GM19193 (cell line): ENCODE data around the gene PKD1.

Source experiments
- POLR2A ChIP-seq: IDR thresholded peaks from 4 replicates; pipeline ENCODE4 v1.6.1; 2011; ENCODE audit not compliant: insufficient read depth, insufficient read length; ENCODE audit errors: extremely low read depth

Gene PKD1

DNA sequence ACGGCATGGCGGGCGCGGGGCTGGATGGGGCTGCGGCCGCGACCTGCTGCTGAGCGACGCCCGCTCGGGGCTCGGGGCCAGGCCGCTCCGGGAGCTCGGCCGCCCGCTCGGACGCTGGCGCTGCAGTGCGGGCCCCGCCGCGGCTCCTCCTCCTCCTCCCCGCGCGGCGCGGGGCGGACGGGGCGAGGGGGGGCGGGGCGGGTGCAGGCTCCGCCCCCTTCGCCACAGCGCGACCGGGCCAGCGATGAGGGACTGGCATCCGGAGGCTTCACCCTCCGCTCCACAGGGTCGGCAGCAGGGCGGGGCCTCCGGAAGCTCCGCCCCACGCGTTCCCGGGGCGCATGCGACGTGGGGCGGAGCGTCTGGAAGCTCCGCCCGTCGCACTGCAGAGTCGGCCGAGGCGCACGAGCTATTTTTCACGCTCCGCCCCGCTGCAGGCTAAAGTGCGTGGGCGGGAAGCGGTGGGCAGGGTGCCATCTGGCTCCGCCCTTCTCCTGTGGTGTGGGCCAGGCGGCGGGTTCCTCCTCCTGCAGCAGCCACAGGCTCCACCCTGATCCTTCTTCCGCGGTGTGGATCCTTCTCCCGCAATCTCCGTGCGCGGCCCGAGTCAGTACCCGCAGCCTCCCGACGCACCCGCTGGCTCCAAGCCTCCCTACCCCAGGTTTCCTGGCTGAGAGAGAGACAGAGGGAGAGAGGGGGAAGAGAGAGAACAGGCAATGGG is at the start of gene PKD1:
PKD1 (minus strand) TSS at position 129 of the 721 bp plus-strand sequence. CDS start 209 bp downstream, outside the sequence.
- peak; percentile 42 for TF ChIP-seq POLR2A

GRCh38 chr16:2184962-2185361 is 49.3 kb upstream of the PKD1 start:
- no peak for TF ChIP-seq POLR2A

GRCh38 chr16:2184346-2184745 is 48.6 kb upstream of the PKD1 start:
- no peak for TF ChIP-seq POLR2A

GRCh38 chr16:2183671-2184070 is 48.0 kb upstream of the PKD1 start:
- no peak for TF ChIP-seq POLR2A

DNA sequence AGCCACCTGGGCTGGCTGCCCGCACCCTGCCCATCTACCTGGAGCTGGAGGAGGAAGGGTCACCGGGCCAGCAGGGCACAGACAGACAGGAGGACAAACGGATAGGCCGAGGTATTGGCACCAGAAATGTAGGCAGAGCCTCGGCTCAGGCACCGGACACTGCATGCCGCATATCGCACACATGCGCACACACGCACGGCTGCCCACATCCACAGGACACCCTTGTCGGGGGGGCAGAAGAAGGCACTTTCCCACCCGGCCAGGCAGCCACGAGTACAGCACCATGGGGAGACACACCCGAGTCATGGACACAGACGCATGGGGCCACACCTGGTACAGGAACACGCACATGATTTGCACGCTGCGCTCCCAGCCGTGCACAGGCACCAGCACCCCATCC is 46.3 kb upstream of the PKD1 start:
- no peak for TF ChIP-seq POLR2A

GRCh38 chr16:2180962-2181923 is 45.5 kb upstream of the PKD1 start:
- no peak for TF ChIP-seq POLR2A

GRCh38 chr16:2180461-2180860 is 44.8 kb upstream of the PKD1 start:
- no peak for TF ChIP-seq POLR2A

GRCh38 chr16:2179576-2179975 is 43.9 kb upstream of the PKD1 start:
- TF ChIP-seq POLR2A: no peak

GRCh38 chr16:2179107-2179501 is 43.4 kb upstream of the PKD1 start:
- TF ChIP-seq POLR2A: no peak

- no peak for TF ChIP-seq POLR2A
Measured at GRCh38 chr16:2178321-2179106, 42.8 kb upstream of the PKD1 start.

DNA sequence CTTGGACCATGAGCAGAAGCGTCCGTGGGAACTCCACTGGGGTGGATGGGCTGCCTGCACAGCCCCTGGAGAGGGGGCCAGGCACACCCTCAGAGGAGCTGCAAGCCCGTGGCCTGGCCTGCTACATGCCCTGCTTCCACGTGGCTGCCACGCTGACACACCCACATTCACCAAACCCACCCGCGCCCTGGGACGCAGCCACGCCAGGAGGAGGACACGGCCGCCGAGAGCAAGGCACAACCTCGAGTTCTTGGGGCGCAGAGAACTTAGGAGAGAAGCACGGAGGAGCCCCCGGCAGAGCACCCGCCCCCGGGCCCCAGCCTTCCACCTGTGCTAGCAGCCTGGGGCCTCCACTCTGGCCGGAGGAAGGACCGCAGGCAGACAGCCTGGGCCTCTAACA is 41.9 kb upstream of the PKD1 start:
- TF ChIP-seq POLR2A: no peak

GRCh38 chr16:2177101-2177500 is 41.4 kb upstream of the PKD1 start:
- TF ChIP-seq POLR2A: no peak

- no peak for TF ChIP-seq POLR2A
Measured at GRCh38 chr16:2176047-2176446, 40.3 kb upstream of the PKD1 start.

GRCh38 chr16:2175454-2175853 is 39.8 kb upstream of the PKD1 start:
- TF ChIP-seq POLR2A: no peak
